Measurements from ENCODE around the gene TNP1. TPM values are rescaled to one million over a fixed set of nuclear protein-coding genes. Genes with fewer than 3 reads are reported as not detected.

TNP1 gene, protein sequence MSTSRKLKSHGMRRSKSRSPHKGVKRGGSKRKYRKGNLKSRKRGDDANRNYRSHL
- not detected in 2 replicates for total RNA-seq

GRCh38 chr2:216859944-216860343 lies at the start of gene TNP1:
Gene TNP1, minus strand, starts transcription at chr2:216860064. Its CDS starts 30 bp downstream, at chr2:216860034.
- intact Hi-C loops (cut with micrococcal nuclease), result no loop called here

DNA sequence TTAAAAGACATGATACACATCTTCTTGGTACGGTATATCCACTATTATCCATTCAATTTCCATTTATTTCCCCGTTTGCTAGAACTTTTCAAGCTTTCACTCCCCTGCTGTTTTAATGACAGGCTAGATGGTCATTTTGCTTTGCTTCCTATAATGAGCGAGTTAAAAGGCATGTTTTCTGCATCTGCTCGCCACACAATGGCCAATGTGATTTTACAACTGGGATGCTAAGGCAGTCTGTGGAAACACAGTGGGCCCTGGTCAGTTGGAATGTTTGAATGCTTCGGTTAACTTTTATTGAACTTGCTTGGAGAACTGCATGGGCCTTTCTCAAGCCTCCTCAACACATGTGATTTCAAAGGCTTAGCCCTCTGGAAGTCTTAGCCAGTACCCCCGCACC lies 48.4 kb upstream of the TNP1 start:
- intact Hi-C loops (cut with micrococcal nuclease), result no loop called here

- intact Hi-C loops (cut with micrococcal nuclease), result no loop called here
Measured at GRCh38 chr2:216905649-216906329, 45.9 kb upstream of the TNP1 start.

DNA sequence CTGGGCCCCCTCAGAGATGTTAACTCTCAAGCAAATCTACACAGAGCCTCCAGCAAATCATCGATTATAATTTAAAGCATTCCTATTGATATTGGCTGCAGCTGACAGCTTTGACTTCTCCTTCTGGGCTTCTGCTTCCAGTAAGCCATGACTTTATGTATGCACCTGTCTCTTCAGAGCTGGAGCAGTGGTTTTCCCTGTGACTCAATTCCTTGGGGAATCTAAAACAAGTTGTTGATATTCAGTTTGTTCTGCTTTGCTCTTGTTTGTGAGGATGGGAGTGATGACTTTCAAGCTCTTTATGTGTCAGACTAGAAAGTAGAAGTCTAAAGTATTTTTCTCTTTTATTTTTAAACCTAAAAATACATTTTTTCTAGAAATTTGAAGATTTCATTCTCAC lies 45.1 kb upstream of the TNP1 start:
- intact Hi-C loops (cut with micrococcal nuclease), result no loop called here

DNA sequence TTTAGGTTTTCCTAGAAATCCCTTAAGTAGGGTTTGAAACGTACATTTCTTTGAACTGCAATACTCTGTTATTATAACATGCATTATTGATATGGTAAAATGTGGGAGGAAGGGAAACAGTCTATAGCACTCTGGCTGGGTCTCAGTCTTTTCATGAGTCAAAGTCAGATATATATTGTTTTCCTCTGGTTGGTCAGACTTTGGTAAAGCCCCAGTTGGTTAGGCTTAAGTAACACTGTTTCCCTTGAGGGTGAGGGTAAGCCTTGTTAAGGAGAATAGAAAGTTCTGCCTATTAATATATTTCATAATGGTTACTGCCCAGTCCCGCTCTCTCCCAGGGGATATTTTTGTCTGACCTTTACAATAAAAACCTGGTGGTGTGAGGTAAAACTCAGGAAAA lies 44.7 kb upstream of the TNP1 start:
- intact Hi-C loops (cut with micrococcal nuclease), result no loop called here

GRCh38 chr2:216903470-216903869 lies 43.6 kb upstream of the TNP1 start:
- intact Hi-C loops (cut with micrococcal nuclease), result no loop called here

- intact Hi-C loops (cut with micrococcal nuclease), result no loop called here
Measured at GRCh38 chr2:216901273-216901672, 41.4 kb upstream of the TNP1 start.

DNA sequence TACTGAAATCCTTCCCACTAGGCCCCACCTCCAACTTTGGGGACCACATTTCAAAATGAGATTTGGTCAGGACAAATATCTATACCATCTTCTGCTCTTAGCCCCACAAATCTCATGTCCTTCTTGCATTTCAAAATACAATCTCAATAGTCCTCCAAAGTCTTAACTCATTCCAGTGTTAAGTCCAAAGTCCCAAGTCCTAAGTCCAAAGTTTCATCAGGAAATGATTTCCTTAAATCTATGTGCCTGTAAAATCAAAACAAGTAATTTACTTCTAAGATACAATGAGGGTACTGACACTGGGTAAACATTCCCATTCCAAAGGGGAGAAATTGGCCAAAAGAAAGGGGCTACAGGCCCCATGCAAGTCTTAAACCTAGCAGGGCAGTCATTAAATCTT lies 40.5 kb upstream of the TNP1 start:
- intact Hi-C loops (cut with micrococcal nuclease), result no loop called here

DNA sequence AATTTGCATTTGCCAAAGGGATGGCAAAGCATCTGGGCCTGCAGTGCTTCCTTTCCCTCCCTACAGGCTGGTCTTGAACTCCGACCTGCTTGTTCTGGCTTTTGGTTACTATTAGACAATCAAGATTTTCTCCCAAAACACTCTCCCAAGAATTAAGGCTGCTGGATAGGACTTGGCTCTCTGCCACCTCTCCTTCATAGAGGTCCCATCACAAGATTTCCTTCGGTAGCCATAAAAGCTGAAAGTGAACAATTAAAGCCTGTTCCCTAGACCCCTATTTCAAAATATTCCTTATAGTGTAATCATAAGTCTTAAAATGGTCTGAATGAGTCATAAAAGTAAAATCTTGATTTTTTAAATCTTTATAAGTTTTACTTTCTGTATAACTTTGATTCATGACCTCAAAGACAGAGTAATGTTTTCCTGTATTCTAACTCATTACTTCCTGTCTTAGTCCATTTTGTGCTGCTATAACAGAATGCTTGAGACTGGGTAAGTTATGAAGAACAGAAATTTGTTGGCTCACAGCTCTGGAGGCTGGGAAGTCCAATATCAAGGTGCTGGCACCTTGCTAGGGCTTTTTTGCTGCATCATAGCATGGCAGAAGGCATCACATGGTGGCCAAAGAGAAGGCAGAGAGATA lies 37.8 kb upstream of the TNP1 start:
- intact Hi-C loops (cut with micrococcal nuclease), result no loop called here

DNA sequence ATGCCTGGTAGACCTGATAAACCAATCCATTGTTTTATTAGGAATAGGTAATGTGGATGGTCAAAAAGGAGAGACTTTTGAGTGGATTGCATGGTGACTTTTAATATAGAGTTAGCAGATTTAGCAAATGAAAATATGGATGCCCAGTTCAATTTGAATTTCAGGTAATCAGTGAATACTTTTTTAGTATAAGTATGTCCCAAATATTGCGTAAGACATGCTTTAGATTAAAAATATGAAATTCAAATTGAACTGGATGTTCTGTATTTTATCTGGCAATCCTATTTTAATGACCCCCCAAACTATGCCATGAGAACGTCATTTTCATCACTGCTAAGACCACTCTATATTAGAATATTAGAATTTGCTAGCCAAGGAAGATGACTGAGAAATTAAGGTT lies 30.3 kb upstream of the TNP1 start:
- intact Hi-C loops (cut with micrococcal nuclease), result no loop called here

DNA sequence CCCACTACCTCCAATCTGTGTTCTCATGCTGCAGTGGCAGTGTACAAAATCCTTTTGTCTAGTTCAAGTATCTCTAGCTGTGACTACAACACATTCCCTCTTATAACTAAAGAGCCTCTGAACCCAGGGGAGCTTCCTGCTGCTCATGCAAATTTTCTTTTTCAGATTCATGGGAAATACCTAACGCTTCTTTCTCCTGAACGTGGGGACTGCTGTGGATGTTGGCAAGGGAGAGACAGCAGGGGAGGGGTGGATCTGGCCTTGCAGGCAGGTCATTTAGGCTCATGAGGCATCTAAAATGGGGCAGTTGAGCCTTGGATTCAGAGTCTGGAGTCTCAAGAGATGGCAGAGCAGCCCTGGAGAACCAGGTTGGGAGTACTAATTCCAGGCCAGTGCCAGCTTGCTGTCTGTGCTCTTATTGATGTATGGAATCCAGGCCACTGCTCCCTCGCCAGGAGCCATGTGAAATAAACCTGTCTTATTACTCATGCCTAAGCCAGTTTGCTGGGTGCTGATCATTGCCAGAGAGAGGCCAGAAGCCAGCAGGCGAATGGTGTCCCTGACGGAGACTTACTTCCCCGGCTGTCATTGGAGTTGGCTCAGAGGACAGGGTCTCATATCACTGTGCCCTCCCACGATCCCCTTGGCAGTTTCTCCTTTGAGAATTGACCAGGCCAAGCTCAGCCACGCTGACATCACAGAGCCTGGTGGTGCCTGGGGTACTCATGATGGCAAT lies 29.2 kb upstream of the TNP1 start:
- intact Hi-C loops (cut with micrococcal nuclease), result no loop called here

GRCh38 chr2:216888081-216888480 lies 28.2 kb upstream of the TNP1 start:
- intact Hi-C loops (cut with micrococcal nuclease), result no loop called here

DNA sequence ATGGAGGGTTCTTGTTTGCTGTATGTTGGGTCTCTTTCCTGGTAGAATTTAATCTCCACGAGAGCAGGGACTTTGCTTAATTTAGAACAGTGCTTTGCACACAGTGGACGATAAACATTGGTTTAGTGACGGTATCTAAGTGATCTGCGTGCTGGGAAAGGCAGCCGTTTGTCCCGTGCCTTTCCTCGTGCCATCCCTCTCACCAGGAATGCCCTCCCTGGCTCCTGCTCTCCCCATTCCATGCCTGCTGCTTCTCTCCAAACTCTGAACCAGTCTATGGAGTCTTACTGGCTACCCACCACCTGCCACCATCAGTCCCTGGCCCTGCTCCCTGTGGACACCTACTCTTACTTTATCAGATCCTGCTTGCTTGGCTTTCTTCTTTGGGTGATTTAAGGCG lies 27.3 kb upstream of the TNP1 start:
- intact Hi-C loops (cut with micrococcal nuclease), result no loop called here

GRCh38 chr2:216885117-216885553 lies 25.3 kb upstream of the TNP1 start:
- intact Hi-C loops (cut with micrococcal nuclease), result no loop called here

GRCh38 chr2:216884347-216884746 lies 24.5 kb upstream of the TNP1 start:
- intact Hi-C loops (cut with micrococcal nuclease), result no loop called here

GRCh38 chr2:216882876-216883275 lies 23.0 kb upstream of the TNP1 start:
- intact Hi-C loops (cut with micrococcal nuclease), result no loop called here

GRCh38 chr2:216881411-216881810 lies 21.5 kb upstream of the TNP1 start:
- intact Hi-C loops (cut with micrococcal nuclease), result no loop called here

GRCh38 chr2:216880509-216881184 lies 20.8 kb upstream of the TNP1 start:
- intact Hi-C loops (cut with micrococcal nuclease), result no loop called here

GRCh38 chr2:216879727-216880508 lies 20.1 kb upstream of the TNP1 start:
- intact Hi-C loops (cut with micrococcal nuclease), result loop anchor here (10.0 kb wide), 1 partner anchor 345 kb away; no protein-coding TSS in a partner anchor

- intact Hi-C loops (cut with micrococcal nuclease), result loop anchor here (10.0 kb wide), 1 partner anchor 347 kb away; no protein-coding TSS in a partner anchor
Measured at GRCh38 chr2:216878072-216878471, 18.2 kb upstream of the TNP1 start.

GRCh38 chr2:216877085-216877484 lies 17.2 kb upstream of the TNP1 start:
- intact Hi-C loops (cut with micrococcal nuclease), result loop anchor here (10.0 kb wide), 1 partner anchor 348 kb away; no protein-coding TSS in a partner anchor
